ENCODE measurements around the gene LPCAT1. TPM values are rescaled to one million over a fixed set of nuclear protein-coding genes. Genes with fewer than 3 reads are reported as not detected.

LPCAT1 gene
- total and polyA plus RNA-seq, 2 experiments from 2014 or later: 44.1 to 56.0 TPM

- H3K36me3 ChIP-seq (replicated peaks; ENCODE audit: insufficient read depth, low read depth): no peaks in the 10 kb centered on the region
- no peak overlapping the region for H3K27ac ChIP-seq
- H3K4me3 ChIP-seq: no peak overlapping the region
- H3K9me3 ChIP-seq (ENCODE audit: low read depth): no peaks in the 10 kb centered on the region
- TF ChIP-seq EZH2phosphoT487 (IDR thresholded peaks at IDR 0.05; ENCODE audit: low read depth, severe bottlenecking, unreplicated experiment): no peak
- DNase-seq (ENCODE audit: low spot score): no peak
- no peaks in the 10 kb centered on the region for H3K27me3 ChIP-seq
- H3K4me1 ChIP-seq (ENCODE audit: insufficient read depth): peaks cover 15% of the 10 kb centered on the region
- H3K79me2 ChIP-seq: peaks cover 16% of the 10 kb centered on the region
- WGBS (ENCODE audit: low lambda C conversion rate, missing lambda C conversion rate): 86% methylated on average over 9 of the region's 9 CpGs
- no peak overlapping the region for H3K4me2 ChIP-seq
- H2AFZ ChIP-seq: no peak overlapping the region
- no peaks in the 10 kb centered on the region for H3K9me2 ChIP-seq (replicated peaks; ENCODE audit: insufficient read depth)
- peaks cover 11% of the 10 kb centered on the region for H4K20me1 ChIP-seq (ENCODE audit: insufficient read depth, poor library complexity, severe bottlenecking)
These were observed 2.9 kb upstream of the LPCAT1 start for GRCh38 chr5:1526681-1527131.

- H3K4me3 ChIP-seq: no peak overlapping the region
- no peaks in the 10 kb centered on the region for H3K9me3 ChIP-seq (ENCODE audit: low read depth)
- WGBS (ENCODE audit: low lambda C conversion rate, missing lambda C conversion rate): 95% methylated on average over 7 of the region's 7 CpGs
- no peak overlapping the region for H3K4me2 ChIP-seq
- peaks cover 20% of the 10 kb centered on the region for H3K79me2 ChIP-seq
- no peaks in the 10 kb centered on the region for H3K9me2 ChIP-seq (replicated peaks; ENCODE audit: insufficient read depth)
- peaks cover 16% of the 10 kb centered on the region for H4K20me1 ChIP-seq (ENCODE audit: insufficient read depth, poor library complexity, severe bottlenecking)
- TF ChIP-seq CTCF (IDR thresholded peaks at IDR 0.05; ENCODE audit: poor library complexity) (no peak), EZH2phosphoT487 (IDR thresholded peaks at IDR 0.05; ENCODE audit: low read depth, severe bottlenecking, unreplicated experiment) (no peak), EZH2 (IDR thresholded peaks at IDR 0.05; ENCODE audit: borderline replicate concordance) (no peak)
- no peak overlapping the region for H2AFZ ChIP-seq
- H3K36me3 ChIP-seq (replicated peaks; ENCODE audit: insufficient read depth, low read depth): no peaks in the 10 kb centered on the region
- peaks cover 18% of the 10 kb centered on the region for H3K4me1 ChIP-seq (ENCODE audit: insufficient read depth)
- no peak for DNase-seq (ENCODE audit: low spot score)
- H3K27me3 ChIP-seq: no peaks in the 10 kb centered on the region
- H3K27ac ChIP-seq: no peak overlapping the region
These were observed 2.5 kb upstream of the LPCAT1 start for GRCh38 chr5:1526190-1526631.

GRCh38 chr5:1525624-1526189, 1.9 kb upstream of the LPCAT1 start:
- 95% methylated on average over 8 of the region's 8 CpGs for WGBS (ENCODE audit: low lambda C conversion rate, missing lambda C conversion rate)
- no peak overlapping the region for H3K27ac ChIP-seq
- H3K9me2 ChIP-seq (replicated peaks; ENCODE audit: insufficient read depth): no peaks in the 10 kb centered on the region
- no peak overlapping the region for H2AFZ ChIP-seq
- H3K4me1 ChIP-seq (ENCODE audit: insufficient read depth): peaks cover 22% of the 10 kb centered on the region
- no peak for TF ChIP-seq EZH2phosphoT487 (IDR thresholded peaks at IDR 0.05; ENCODE audit: low read depth, severe bottlenecking, unreplicated experiment)
- H3K9me3 ChIP-seq (ENCODE audit: low read depth): no peaks in the 10 kb centered on the region
- H3K79me2 ChIP-seq: peaks cover 25% of the 10 kb centered on the region
- H3K27me3 ChIP-seq: no peaks in the 10 kb centered on the region
- H3K36me3 ChIP-seq (replicated peaks; ENCODE audit: insufficient read depth, low read depth): no peaks in the 10 kb centered on the region
- no peak overlapping the region for H3K4me2 ChIP-seq
- no peak for DNase-seq (ENCODE audit: low spot score)
- peaks cover 20% of the 10 kb centered on the region for H4K20me1 ChIP-seq (ENCODE audit: insufficient read depth, poor library complexity, severe bottlenecking)
- no peak overlapping the region for H3K4me3 ChIP-seq

GRCh38 chr5:1524799-1525623, 1.3 kb upstream of the LPCAT1 start:
- H2AFZ ChIP-seq: no peak overlapping the region

More at GRCh38 chr5:1524799-1525623, 1.3 kb upstream of the LPCAT1 start:
- no peaks in the 10 kb centered on the region for H3K9me2 ChIP-seq (replicated peaks; ENCODE audit: insufficient read depth)
- peaks cover 29% of the 10 kb centered on the region for H3K79me2 ChIP-seq
- TF ChIP-seq CTCF (IDR thresholded peaks at IDR 0.05; ENCODE audit: poor library complexity) (no peak), EZH2phosphoT487 (IDR thresholded peaks at IDR 0.05; ENCODE audit: low read depth, severe bottlenecking, unreplicated experiment) (no peak), EZH2 (IDR thresholded peaks at IDR 0.05; ENCODE audit: borderline replicate concordance) (no peak)
- peak overlapping the region; percentile 90 for H3K4me2 ChIP-seq
- H3K9me3 ChIP-seq (ENCODE audit: low read depth): no peaks in the 10 kb centered on the region
- no peaks in the 10 kb centered on the region for H3K36me3 ChIP-seq (replicated peaks; ENCODE audit: insufficient read depth, low read depth)
- no peak overlapping the region for H3K4me3 ChIP-seq
- H3K27ac ChIP-seq: no peak overlapping the region
- no peak for DNase-seq (ENCODE audit: low spot score)
- peaks cover 22% of the 10 kb centered on the region for H3K4me1 ChIP-seq (ENCODE audit: insufficient read depth)
- H3K27me3 ChIP-seq: no peaks in the 10 kb centered on the region
- H4K20me1 ChIP-seq (ENCODE audit: insufficient read depth, poor library complexity, severe bottlenecking): peaks cover 20% of the 10 kb centered on the region
- WGBS (ENCODE audit: low lambda C conversion rate, missing lambda C conversion rate): 97% methylated on average over 20 of the region's 20 CpGs
